Fibroblast of the aortic adventitia (primary cell): Measurements from ENCODE around the gene MAPT. TPM values are rescaled to one million over a fixed set of nuclear protein-coding genes. Genes with fewer than 3 reads are reported as not detected.

Source experiments
- DNase-seq: peaks from one replicate; pipeline ENCODE4 v3.0.0-alpha.2; 2010; ENCODE audit warnings: low read depth
- H3K4me3 ChIP-seq: 2 replicates; pipeline ENCODE4 v1.5.1; 2011; ENCODE audit warnings: low read depth, mild to moderate bottlenecking, control low read depth, low read length, moderate library complexity
- CTCF ChIP-seq: IDR thresholded peaks from 2 replicates; pipeline ENCODE4 v1.5.1; 2011; ENCODE audit warnings: mild to moderate bottlenecking, low read length, control low read depth, inconsistent platforms; ENCODE audit not compliant: insufficient read depth
- total RNA-seq: library from RNA; depleted of rRNA; stranded (reverse); fragments of >200 nt; gene quantifications from 2 replicates; pipeline ENCODE4 v1.2.3, GENCODE V29; 2012; ENCODE audit warnings: low replicate concordance

MAPT gene
- total RNA-seq, 1 donor, result 0.54 TPM

GRCh38 chr17:45960311-45960710 is 66.0 kb downstream of the MAPT start:
- TF ChIP-seq CTCF, result no peak
- DNase-seq, result no peak

GRCh38 chr17:45961206-45961605 is 66.9 kb downstream of the MAPT start:
- DNase-seq, result no peak
- no peak for TF ChIP-seq CTCF
- H3K4me3 ChIP-seq, result no peak overlapping the region

More at GRCh38 chr17:45960311-45960710, 66.0 kb downstream of the MAPT start:
- H3K4me3 ChIP-seq, result no peak overlapping the region

- no peak overlapping the region for H3K4me3 ChIP-seq
- no peak for DNase-seq
- TF ChIP-seq CTCF, result no peak
Observed at GRCh38 chr17:45962221-45962972, 68.0 kb downstream of the MAPT start.

GRCh38 chr17:45963283-45963682 is 68.9 kb downstream of the MAPT start:
- no peak overlapping the region for H3K4me3 ChIP-seq
- TF ChIP-seq CTCF, result no peak
- no peak for DNase-seq

GRCh38 chr17:45963889-45964288 is 69.5 kb downstream of the MAPT start:
- TF ChIP-seq CTCF, result no peak
- DNase-seq, result no peak
- H3K4me3 ChIP-seq, result no peak overlapping the region

- DNase-seq, result no peak
Observed at GRCh38 chr17:45964634-45965033, 70.3 kb downstream of the MAPT start.

More at GRCh38 chr17:45964634-45965033, 70.3 kb downstream of the MAPT start:
- H3K4me3 ChIP-seq, result no peak overlapping the region
- no peak for TF ChIP-seq CTCF
